IMR-90 (cell line): ENCODE measurements around the gene RER1. TPM values are rescaled to one million over a fixed set of nuclear protein-coding genes. Genes with fewer than 3 reads are reported as not detected.

ENCODE experiments used
- ATAC-seq: fragments of 200-7000 bp; cut with Tn5 transposase; 2 replicates; pipeline ENCODE4 v1.9.1; 2020; ENCODE audit warnings: low read depth, mild to moderate bottlenecking, moderate library complexity
- BruUV-seq: library from RNA; stranded (reverse); fragments of 400-500 nt; replicated peaks from 2 replicates; lab custom pipeline; 2021; lab: Mats Ljungman, UMichigan
- CTCF ChIA-PET: fragments of 300-600 bp; formaldehyde crosslinking; extraction: SDS; loops from one replicate; lab custom pipeline; 2021; ENCODE audit warnings: antibody characterized with exemption; lab: Yijun Ruan, JAX
- POLR2A ChIA-PET: fragments of 300-600 bp; sonication (Branson Sonifier 250); formaldehyde crosslinking; loops from one replicate; lab custom pipeline; 2022; ENCODE audit warnings: antibody characterized with exemption; ENCODE audit not compliant: unreplicated experiment; lab: Charles Lee
- DNase-seq: peaks from one replicate; pipeline ENCODE4 v3.0.0; 2013
- H2AFZ ChIP-seq: replicated peaks from 2 replicates; pipeline ENCODE3; 2013; ENCODE audit warnings: low read length, mild to moderate bottlenecking; ENCODE audit not compliant: poor library complexity
- H2AK5ac ChIP-seq: 2 replicates; pipeline ENCODE4 v1.6.1; 2013; ENCODE audit warnings: low read depth, low read length, inconsistent platforms
- H2AK9ac ChIP-seq: replicated peaks from 2 replicates; pipeline ENCODE3; 2013; ENCODE audit warnings: mild to moderate bottlenecking, low read depth, low read length, moderate library complexity; ENCODE audit not compliant: poor library complexity
- H2BK120ac ChIP-seq: 2 replicates; pipeline ENCODE4 v1.6.1; 2013; ENCODE audit warnings: low read depth, low read length, inconsistent platforms
- H2BK15ac ChIP-seq: 3 replicates; pipeline ENCODE4 v1.6.1; 2013; ENCODE audit warnings: low read depth, low read length, inconsistent platforms
- H2BK20ac ChIP-seq: 2 replicates; pipeline ENCODE4 v1.6.1; 2013; ENCODE audit warnings: low read depth, mild to moderate bottlenecking, inconsistent platforms, low read length, moderate library complexity
- H2BK5ac ChIP-seq: 2 replicates; pipeline ENCODE4 v1.6.1; 2013; ENCODE audit warnings: mild to moderate bottlenecking, low read depth, low read length, inconsistent platforms; ENCODE audit not compliant: poor library complexity, severe bottlenecking
- H3K14ac ChIP-seq: replicated peaks from 2 replicates; pipeline ENCODE4 v1.6.1; 2013; ENCODE audit warnings: low read depth, low read length, inconsistent platforms
- H3K18ac ChIP-seq: 2 replicates; pipeline ENCODE4 v1.6.1; 2013; ENCODE audit warnings: low read depth, low read length, control low read depth
- H3K23ac ChIP-seq: 2 replicates; pipeline ENCODE4 v1.6.1; 2013; ENCODE audit warnings: low read depth, low read length, inconsistent platforms
- H3K27ac ChIP-seq: 2 replicates; pipeline ENCODE4 v1.5.1; 2013; ENCODE audit warnings: mild to moderate bottlenecking, control low read depth, low read length; ENCODE audit not compliant: insufficient read depth
- H3K27me3 ChIP-seq: 2 replicates; pipeline ENCODE4 v1.6.1; 2013; ENCODE audit warnings: low read length; ENCODE audit not compliant: control insufficient read depth, insufficient read depth
- H3K36me3 ChIP-seq: 2 replicates; pipeline ENCODE4 v1.6.1; 2013; ENCODE audit warnings: low read length, mixed read lengths; ENCODE audit not compliant: control insufficient read depth, insufficient read depth
- H3K4ac ChIP-seq: 2 replicates; pipeline ENCODE4 v1.6.1; 2013; ENCODE audit warnings: low read depth, low read length, inconsistent platforms
- H3K4me1 ChIP-seq: 2 replicates; pipeline ENCODE4 v1.6.1; 2013; ENCODE audit warnings: low read length, mixed read lengths; ENCODE audit not compliant: control insufficient read depth, insufficient read depth
- H3K4me2 ChIP-seq: 2 replicates; pipeline ENCODE4 v1.6.1; 2013; ENCODE audit warnings: low read depth, mild to moderate bottlenecking, control low read depth, low read length, moderate library complexity
- H3K4me3 ChIP-seq: 2 replicates; pipeline ENCODE4 v1.5.1; 2013; ENCODE audit warnings: low read depth, mild to moderate bottlenecking, control low read depth, low read length, moderate library complexity; ENCODE audit not compliant: insufficient read depth
- H3K56ac ChIP-seq: 2 replicates; pipeline ENCODE4 v1.6.1; 2013; ENCODE audit warnings: low read length, inconsistent platforms; ENCODE audit not compliant: insufficient read depth; ENCODE audit errors: extremely low read depth
- H3K79me1 ChIP-seq, 2 experiments: 2 replicates each; pipeline ENCODE4 v1.6.1; 2013; ENCODE audit warnings: low read length in 2 of 2, inconsistent platforms in 1 of 2, low read depth in 1 of 2
- H3K9ac ChIP-seq: 2 replicates; pipeline ENCODE4 v1.6.1; 2013; ENCODE audit warnings: low read depth, low read length, control low read depth
- H3K9me1 ChIP-seq: 2 replicates; pipeline ENCODE4 v1.6.1; 2013; ENCODE audit warnings: low read length, inconsistent platforms; ENCODE audit not compliant: insufficient read depth
- H3K9me3 ChIP-seq: 2 replicates; pipeline ENCODE4 v1.6.1; 2013; ENCODE audit warnings: low read length; ENCODE audit not compliant: control insufficient read depth, insufficient read depth
- H4K20me1 ChIP-seq: 2 replicates; pipeline ENCODE4 v1.6.1; 2013; ENCODE audit warnings: low read length, inconsistent platforms; ENCODE audit not compliant: insufficient read depth
- H4K5ac ChIP-seq: 2 replicates; pipeline ENCODE4 v1.6.1; 2013; ENCODE audit warnings: mild to moderate bottlenecking, low read depth, low read length, control low read depth
- H4K8ac ChIP-seq, 2 experiments: 2 replicates each; pipeline ENCODE4 v1.6.1; 2013; ENCODE audit warnings: low read depth in 2 of 2, low read length in 2 of 2, control low read depth in 1 of 2, inconsistent platforms in 1 of 2
- H4K91ac ChIP-seq: 2 replicates; pipeline ENCODE4 v1.6.1; 2013; ENCODE audit warnings: low read depth, low read length, inconsistent platforms; ENCODE audit not compliant: insufficient read depth
- ELK1 ChIP-seq: fragments of 150-350 bp; IDR thresholded peaks from 2 replicates; pipeline ENCODE4 v1.6.1; 2016; ENCODE audit warnings: low read depth, mild to moderate bottlenecking, low read length, moderate library complexity, borderline replicate concordance
- FOS ChIP-seq: fragments of 150-350 bp; IDR thresholded peaks from 2 replicates; pipeline ENCODE4 v1.6.1; 2016; ENCODE audit warnings: low read depth, low read length
- POLR2A ChIP-seq: IDR thresholded peaks from 2 replicates; pipeline ENCODE4 v1.6.1; 2012; ENCODE audit warnings: mild to moderate bottlenecking, low read depth, low read length
- RCOR1 ChIP-seq: IDR thresholded peaks from 2 replicates; pipeline ENCODE4 v1.6.1; 2012; ENCODE audit warnings: mild to moderate bottlenecking, low read length, improper control_type of control experiment; ENCODE audit not compliant: insufficient replicate concordance
- RFX5 ChIP-seq: IDR thresholded peaks from 2 replicates; pipeline ENCODE4 v1.8.0; 2012; ENCODE audit warnings: low read depth, mild to moderate bottlenecking, low read length, moderate library complexity
- SMC3 ChIP-seq: fragments of 150-350 bp; IDR thresholded peaks from 2 replicates; pipeline ENCODE4 v1.6.1; 2016; ENCODE audit warnings: low read depth, mild to moderate bottlenecking, antibody characterized with exemption, low read length, moderate library complexity
- WGBS, 2 experiments: methylation state at CpG; one replicate each; pipeline versions ENCODE4 v1.1.5 to v1.1.7; 2013; ENCODE audit warnings: missing lambda C conversion rate in 2 of 2; ENCODE audit not compliant: insufficient read length in 1 of 2; ENCODE audit errors: extremely low coverage in 2 of 2; 5-methylcytosine and 5-hydroxymethylcytosine counted together
- dilution Hi-C: fragments of 300-500 bp; cut with HindIII; formaldehyde crosslinking; loops from one replicate; pipeline ENCODE4 v1.14.3; 2018; ENCODE audit warnings: low sequenced_read_pairs; ENCODE audit not compliant: unreplicated experiment
- in situ Hi-C: fragments of 300-500 bp; cut with MboI; formaldehyde crosslinking; loops from 3 replicates; pipeline ENCODE4 v1.14.3; 2019; ENCODE audit warnings: low sequenced_read_pairs, inconsistent platforms, mixed read lengths
- intact Hi-C: fragments of 100-400 bp; cut with micrococcal nuclease; formaldehyde crosslinking; loops from 2 replicates; pipeline ENCODE4 v1.10.0; 2022
- polyA plus RNA-seq, 3 experiments: library from polyadenylated mRNA; depleted of rRNA; stranded (reverse); fragments of >200 nt; gene quantifications; 2 replicates each; pipeline ENCODE4 v1.2.3, GENCODE V29; 2012; ENCODE audit warnings: low replicate concordance in 1 of 3
- total RNA-seq: library from RNA; depleted of rRNA; stranded (reverse); fragments of >200 nt; gene quantifications from 2 replicates; pipeline ENCODE4 v1.2.3, GENCODE V29; 2012
- TF ChIP-seq, protein P1 (sequence below): fragments of 150-350 bp; IDR thresholded peaks from 2 replicates; pipeline ENCODE4 v1.6.1; 2017; ENCODE audit warnings: mild to moderate bottlenecking, antibody characterized with exemption, low read length, low read depth

RER1 gene
- total and polyA plus RNA-seq, 2 of the 4 experiments (the other 2 are of a cell fraction) = 47.1 to 240 TPM

GRCh38 chr1:2398871-2399270 lies 7.2 kb downstream of the RER1 start:
- Histone ChIP-seq H3K27ac (no peak overlapping the region), H3K9me1 (no peaks in the 10 kb centered on the region; the same call in 1 of the 2 replicates), H3K4me2 (no peak overlapping the region), H3K9me3 (no peaks in the 10 kb centered on the region), H3K36me3 (peaks cover 80% of the 10 kb centered on the region), H3K14ac (no peak overlapping the region), H2BK5ac (no peak overlapping the region), H4K8ac (no peak overlapping the region), H3K27me3 (no peaks in the 10 kb centered on the region), H3K9ac (no peak overlapping the region), H3K18ac (no peak overlapping the region), H3K56ac (no peak overlapping the region), H3K4ac (no peak overlapping the region), H3K79me1 (peaks cover 28 to 72% of the 10 kb centered on the region in 2 experiments), H2BK15ac (no peak overlapping the region), H3K4me3 (no peak overlapping the region), H2AK5ac (no peak overlapping the region), H3K4me1 (no peaks in the 10 kb centered on the region), H4K20me1 (peaks cover 59% of the 10 kb centered on the region), H4K5ac (no peak overlapping the region), H4K91ac (no peak overlapping the region), H2AK9ac (no peak overlapping the region), H2BK120ac (no peak overlapping the region), H2AFZ (no peak overlapping the region), H3K23ac (no peak overlapping the region), H2BK20ac (no peak overlapping the region)
- DNase-seq (no peak), ATAC-seq (no peak)
- WGBS, 2 experiments = 90% methylated on average over 2 of the region's 7 CpGs; no CpG with 5 or more reads in 1 of the 2 experiments
- dilution Hi-C loops = no loop called here
- TF ChIP-seq, protein P1, sequence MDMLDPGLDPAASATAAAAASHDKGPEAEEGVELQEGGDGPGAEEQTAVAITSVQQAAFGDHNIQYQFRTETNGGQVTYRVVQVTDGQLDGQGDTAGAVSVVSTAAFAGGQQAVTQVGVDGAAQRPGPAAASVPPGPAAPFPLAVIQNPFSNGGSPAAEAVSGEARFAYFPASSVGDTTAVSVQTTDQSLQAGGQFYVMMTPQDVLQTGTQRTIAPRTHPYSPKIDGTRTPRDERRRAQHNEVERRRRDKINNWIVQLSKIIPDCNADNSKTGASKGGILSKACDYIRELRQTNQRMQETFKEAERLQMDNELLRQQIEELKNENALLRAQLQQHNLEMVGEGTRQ = no peak
- no peak for TF ChIP-seq SMC3
- no peak for TF ChIP-seq RCOR1
- TF ChIP-seq POLR2A = no peak
- no peak for TF ChIP-seq FOS
- no peak for TF ChIP-seq ELK1
- TF ChIP-seq RFX5 = no peak
- in situ Hi-C loops = no loop called here
- no TSS peak for BruUV-seq
- intact Hi-C loops = no loop called here
- ChIA-PET POLR2A (no interaction called here), CTCF (no interaction called here)
